ENCODE data around the gene CYP4F3.
"Not testable (repeated sequence)": the region's sequence is repeated elsewhere in the genome, so short reads cannot be mapped to it uniquely, and the experiment has no call there.

Gene CYP4F3

GRCh38 chr19:15673176-15673654 lies 32.5 kb downstream of the CYP4F3 start:
- no peak for DNase-seq
- Mint-ChIP-seq H3K4me1 (no peaks in the 10 kb centered on the region), H3K27me3 (ENCODE audit: low read depth, poor library complexity) (no peaks in the 10 kb centered on the region), H3K27ac (no peak overlapping the region), H3K36me3 (ENCODE audit: low read depth) (peaks cover 7% of the 10 kb centered on the region), H3K9me3 (peaks cover 61% of the 10 kb centered on the region), H3K4me3 (no peak overlapping the region)
- TF ChIP-seq CTCF (IDR thresholded peaks at IDR 0.05): no peak

GRCh38 chr19:15675560-15675959 lies 34.9 kb downstream of the CYP4F3 start:
- DNase-seq: no peak
- TF ChIP-seq CTCF (IDR thresholded peaks at IDR 0.05): no peak
- peaks cover 84% of the 10 kb centered on the region for H3K9me3 Mint-ChIP-seq
- H3K4me3 Mint-ChIP-seq: no peak overlapping the region
- no peaks in the 10 kb centered on the region for H3K4me1 Mint-ChIP-seq
- peaks cover 7% of the 10 kb centered on the region for H3K36me3 Mint-ChIP-seq (ENCODE audit: low read depth)
- no peak overlapping the region for H3K27ac Mint-ChIP-seq
- peaks cover 3% of the 10 kb centered on the region for H3K27me3 Mint-ChIP-seq (ENCODE audit: low read depth, poor library complexity)

- Mint-ChIP-seq H3K9me3 (peaks cover 95% of the 10 kb centered on the region), H3K36me3 (ENCODE audit: low read depth) (peaks cover 7% of the 10 kb centered on the region), H3K4me1 (no peaks in the 10 kb centered on the region), H3K4me3 (no peak overlapping the region), H3K27me3 (ENCODE audit: low read depth, poor library complexity) (peaks cover 3% of the 10 kb centered on the region), H3K27ac (no peak overlapping the region)
- TF ChIP-seq CTCF (IDR thresholded peaks at IDR 0.05): no peak
- DNase-seq: no peak
Observed at GRCh38 chr19:15679089-15679488, 38.4 kb downstream of the CYP4F3 start.

GRCh38 chr19:15679865-15680264 lies 39.2 kb downstream of the CYP4F3 start:
- peaks cover 95% of the 10 kb centered on the region for H3K9me3 Mint-ChIP-seq
- not testable (repeated sequence) for H3K27me3 Mint-ChIP-seq (ENCODE audit: low read depth, poor library complexity); H3K4me3 Mint-ChIP-seq; DNase-seq; H3K36me3 Mint-ChIP-seq (ENCODE audit: low read depth); H3K27ac Mint-ChIP-seq; H3K4me1 Mint-ChIP-seq

GRCh38 chr19:15680478-15681322 lies 40.0 kb downstream of the CYP4F3 start:
- H3K4me1 Mint-ChIP-seq: no peaks in the 10 kb centered on the region

GRCh38 chr19:15683411-15683810 lies 42.7 kb downstream of the CYP4F3 start:
- no peak for TF ChIP-seq CTCF (IDR thresholded peaks at IDR 0.05)
- no peaks in the 10 kb centered on the region for H3K36me3 Mint-ChIP-seq (ENCODE audit: low read depth)
- peaks cover under 1% of the 10 kb centered on the region for H3K27me3 Mint-ChIP-seq (ENCODE audit: low read depth, poor library complexity)
- H3K27ac Mint-ChIP-seq: no peak overlapping the region
- no peak overlapping the region for H3K4me3 Mint-ChIP-seq
- DNase-seq: no peak
- H3K4me1 Mint-ChIP-seq: no peaks in the 10 kb centered on the region
- peaks cover 97% of the 10 kb centered on the region for H3K9me3 Mint-ChIP-seq

More at GRCh38 chr19:15680478-15681322, 40.0 kb downstream of the CYP4F3 start:
- no peak overlapping the region for H3K4me3 Mint-ChIP-seq
- peaks cover 7% of the 10 kb centered on the region for H3K36me3 Mint-ChIP-seq (ENCODE audit: low read depth)
- H3K27ac Mint-ChIP-seq: no peak overlapping the region
- DNase-seq: no peak
- peaks cover 94% of the 10 kb centered on the region for H3K9me3 Mint-ChIP-seq
- no peak for TF ChIP-seq CTCF (IDR thresholded peaks at IDR 0.05)
- peaks cover 3% of the 10 kb centered on the region for H3K27me3 Mint-ChIP-seq (ENCODE audit: low read depth, poor library complexity)
